Neuronal stem cell (in vitro differentiated cells): Measurements from ENCODE around the gene CYB561D1.
A peak's percentile ranks its signal among the peaks of the same experiment; 100 is the strongest.

Experiments
- DNase-seq: peaks from one replicate; pipeline ENCODE4 v3.0.0-alpha.2; 2013; ENCODE audit warnings: low spot score
- H2AFZ ChIP-seq: one replicate; pipeline ENCODE4 v1.6.1; 2013; ENCODE audit warnings: mild to moderate bottlenecking, low read length, inconsistent platforms
- H2AK5ac ChIP-seq: 2 replicates; pipeline ENCODE4 v1.6.1; 2013; ENCODE audit warnings: low read depth, mild to moderate bottlenecking, inconsistent platforms, low read length, moderate library complexity, mixed read lengths
- H2BK120ac ChIP-seq: 2 replicates; pipeline ENCODE4 v1.6.1; 2013; ENCODE audit warnings: low read depth, mild to moderate bottlenecking, inconsistent platforms, low read length, moderate library complexity, mixed read lengths
- H2BK12ac ChIP-seq: one replicate; pipeline ENCODE4 v1.6.1; 2013; ENCODE audit warnings: low read length, inconsistent platforms
- H2BK15ac ChIP-seq: 2 replicates; pipeline ENCODE4 v1.6.1; 2013; ENCODE audit warnings: mild to moderate bottlenecking, low read length, inconsistent platforms, mixed read lengths
- H2BK5ac ChIP-seq: one replicate; pipeline ENCODE4 v1.6.1; 2013; ENCODE audit warnings: inconsistent platforms, mild to moderate bottlenecking, low read length, moderate library complexity
- H3K14ac ChIP-seq: one replicate; pipeline ENCODE4 v1.6.1; 2013; ENCODE audit warnings: low read length, inconsistent platforms
- H3K18ac ChIP-seq: 2 replicates; pipeline ENCODE4 v1.6.1; 2013; ENCODE audit warnings: low read length, inconsistent platforms
- H3K23ac ChIP-seq: 2 replicates; pipeline ENCODE4 v1.6.1; 2013; ENCODE audit warnings: low read depth, mild to moderate bottlenecking, mixed read lengths, low read length, inconsistent platforms; ENCODE audit not compliant: poor library complexity
- H3K27ac ChIP-seq: replicated peaks from 3 replicates; pipeline ENCODE4 v1.5.1; 2013; ENCODE audit warnings: low read length, inconsistent platforms
- H3K27me3 ChIP-seq, 3 experiments: 2 replicates each; pipeline ENCODE4 v1.6.1; 2013; ENCODE audit warnings: low read length in 3 of 3, mild to moderate bottlenecking in 2 of 3, inconsistent platforms in 1 of 3, low read depth in 1 of 3, mixed read lengths in 1 of 3, moderate library complexity in 1 of 3; ENCODE audit not compliant: control insufficient read depth in 3 of 3, insufficient read depth in 3 of 3
- H3K36me3 ChIP-seq, 2 donors: replicated peaks in 1 of 2; 2 replicates each; pipeline ENCODE4 v1.6.1; 2013; ENCODE audit warnings: low read length in 2 of 2; ENCODE audit not compliant: control insufficient read depth in 2 of 2, insufficient read depth in 2 of 2
- H3K4ac ChIP-seq: 2 replicates; pipeline ENCODE4 v1.6.1; 2013; ENCODE audit warnings: inconsistent platforms, mild to moderate bottlenecking, low read length, moderate library complexity
- H3K4me1 ChIP-seq, 2 donors: 1 replicate in 1 of 2; 2 replicates in 1 of 2; pipeline ENCODE4 v1.6.1; 2013; ENCODE audit warnings: low read length in 2 of 2, low read depth in 1 of 2; ENCODE audit not compliant: control insufficient read depth in 2 of 2, insufficient read depth in 1 of 2
- H3K4me2 ChIP-seq: one replicate; pipeline ENCODE4 v1.6.1; 2013; ENCODE audit warnings: mild to moderate bottlenecking, low read length, inconsistent platforms; ENCODE audit not compliant: insufficient read depth, poor library complexity, severe bottlenecking
- H3K4me3 ChIP-seq, 2 donors: 2 replicates each; pipeline ENCODE4 v1.5.1; 2013; ENCODE audit warnings: low read length in 2 of 2, mild to moderate bottlenecking in 2 of 2, inconsistent platforms in 1 of 2, moderate library complexity in 1 of 2
- H3K79me1 ChIP-seq: one replicate; pipeline ENCODE4 v1.6.1; 2013; ENCODE audit warnings: low read depth, mild to moderate bottlenecking, inconsistent platforms, low read length, moderate library complexity
- H3K9ac ChIP-seq: one replicate; pipeline ENCODE4 v1.6.1; 2013; ENCODE audit warnings: mild to moderate bottlenecking, low read depth, low read length, inconsistent platforms; ENCODE audit not compliant: poor library complexity
- H3K9me3 ChIP-seq, 2 donors: replicated peaks in 1 of 2; 2 replicates each; pipeline versions ENCODE3 to v1.6.1; 2013; ENCODE audit warnings: low read length in 2 of 2, mild to moderate bottlenecking in 2 of 2, inconsistent platforms in 1 of 2, low read depth in 1 of 2, mixed read lengths in 1 of 2, moderate library complexity in 1 of 2; ENCODE audit not compliant: control insufficient read depth in 2 of 2, insufficient read depth in 1 of 2
- H4K8ac ChIP-seq: one replicate; pipeline ENCODE4 v1.6.1; 2013; ENCODE audit warnings: low read depth, mild to moderate bottlenecking, inconsistent platforms, low read length, moderate library complexity
- H4K91ac ChIP-seq: one replicate; pipeline ENCODE4 v1.6.1; 2013; ENCODE audit warnings: low read length, low read depth, mild to moderate bottlenecking, inconsistent platforms; ENCODE audit not compliant: poor library complexity
- WGBS, 2 donors: extraction: QIAGEN DNeasy Blood & Tissue Kit; methylation state at CpG; one replicate each; pipeline ENCODE4 v1.1.7; 2013; ENCODE audit warnings: missing lambda C conversion rate in 2 of 2, mixed read lengths in 1 of 2; ENCODE audit not compliant: insufficient read length in 2 of 2, insufficient replicate concordance in 1 of 2; ENCODE audit errors: extremely low coverage in 2 of 2; 5-methylcytosine and 5-hydroxymethylcytosine counted together

The CYB561D1 gene

GRCh38 chr1:109475261-109475660 is 18.6 kb upstream of the CYB561D1 start:
- Histone ChIP-seq H3K9ac (no peak overlapping the region), H2AK5ac (no peak overlapping the region), H2BK15ac (no peak overlapping the region), H3K14ac (no peak overlapping the region), H2BK5ac (no peak overlapping the region), H3K27ac (no peak overlapping the region), H3K4ac (no peak overlapping the region), H3K79me1 (no peaks in the 10 kb centered on the region), H2AFZ (no peak overlapping the region), H3K36me3 (no peaks in the 10 kb centered on the region), H3K4me1 (no peaks in the 10 kb centered on the region), H3K18ac (no peak overlapping the region), H3K4me2 (no peak overlapping the region), H3K9me3 (no peaks in the 10 kb centered on the region), H4K8ac (no peak overlapping the region), H2BK120ac (no peak overlapping the region), H3K23ac (no peak overlapping the region), H3K27me3 (peaks cover 0 to 90% (median 15%) of the 10 kb centered on the region in 3 experiments), H4K91ac (no peak overlapping the region), H2BK12ac (no peak overlapping the region), H3K4me3 (no peak overlapping the region)
- no peak for DNase-seq
- WGBS, 2 donors = no CpG with 5 or more reads among the region's 9 CpGs

- Histone ChIP-seq H3K4ac (no peak overlapping the region), H3K36me3 (no peaks in the 10 kb centered on the region), H2BK5ac (no peak overlapping the region), H2BK15ac (no peak overlapping the region), H3K9me3 (no peaks in the 10 kb centered on the region), H2BK12ac (no peak overlapping the region), H3K27ac (no peak overlapping the region), H3K27me3 (peaks cover 0 to 88% (median 11%) of the 10 kb centered on the region in 3 experiments), H2AK5ac (no peak overlapping the region), H3K79me1 (no peaks in the 10 kb centered on the region), H4K91ac (no peak overlapping the region), H3K9ac (no peak overlapping the region), H2BK120ac (no peak overlapping the region), H3K18ac (no peak overlapping the region), H3K4me1 (no peaks in the 10 kb centered on the region), H4K8ac (no peak overlapping the region), H3K4me2 (no peak overlapping the region), H3K23ac (no peak overlapping the region), H3K14ac (no peak overlapping the region), H2AFZ (no peak overlapping the region), H3K4me3 (no peak overlapping the region)
- no peak for DNase-seq
- no CpG with 5 or more reads among the region's 8 CpGs for WGBS, 2 donors
Measured at GRCh38 chr1:109476825-109477224, 17.1 kb upstream of the CYB561D1 start.

- Histone ChIP-seq H3K9ac (no peak overlapping the region), H4K8ac (peak overlapping the region; percentile 19), H3K27me3 (peaks cover 0 to 90% (median 15%) of the 10 kb centered on the region in 3 experiments)
Measured at GRCh38 chr1:109477821-109478220, 16.1 kb upstream of the CYB561D1 start.

GRCh38 chr1:109478806-109479205 is 15.1 kb upstream of the CYB561D1 start:
- DNase-seq = no peak
- no peak overlapping the region for H3K23ac ChIP-seq

More at GRCh38 chr1:109477821-109478220, 16.1 kb upstream of the CYB561D1 start:
- H2BK5ac ChIP-seq = no peak overlapping the region
- WGBS, 2 donors = no CpG with 5 or more reads among the region's 6 CpGs
- no peak overlapping the region for H2BK120ac ChIP-seq
- H2AFZ ChIP-seq = no peak overlapping the region
- H3K4me2 ChIP-seq = no peak overlapping the region
- H3K9me3 ChIP-seq = no peaks in the 10 kb centered on the region
- H3K4me3 ChIP-seq = no peak overlapping the region
- no peaks in the 10 kb centered on the region for H3K36me3 ChIP-seq
- peak overlapping the region; percentile 42 for H3K14ac ChIP-seq
- H2AK5ac ChIP-seq = peak overlapping the region; percentile 33
- no peak overlapping the region for H4K91ac ChIP-seq
- no peak overlapping the region for H2BK12ac ChIP-seq
- H3K23ac ChIP-seq = peak overlapping the region; percentile 34
- peaks cover under 1% of the 10 kb centered on the region in 2 donors for H3K4me1 ChIP-seq
- peak overlapping the region; percentile 68 for H3K18ac ChIP-seq
- H3K27ac ChIP-seq = no peak overlapping the region
- H3K79me1 ChIP-seq = no peaks in the 10 kb centered on the region
- H3K4ac ChIP-seq = no peak overlapping the region
- H2BK15ac ChIP-seq = no peak overlapping the region
- DNase-seq = no peak

More at GRCh38 chr1:109478806-109479205, 15.1 kb upstream of the CYB561D1 start:
- Histone ChIP-seq H3K4me3 (peak overlapping the region in 1 of 2 donors; percentile 38), H3K14ac (no peak overlapping the region), H2AK5ac (no peak overlapping the region), H3K27me3 (peaks cover 0 to 81% (median 17%) of the 10 kb centered on the region in 3 experiments), H3K27ac (no peak overlapping the region), H3K4ac (no peak overlapping the region), H3K79me1 (no peaks in the 10 kb centered on the region), H3K9me3 (no peaks in the 10 kb centered on the region), H3K18ac (no peak overlapping the region), H2BK5ac (no peak overlapping the region), H3K36me3 (no peaks in the 10 kb centered on the region), H2BK12ac (no peak overlapping the region), H2BK120ac (no peak overlapping the region), H4K91ac (no peak overlapping the region), H2AFZ (no peak overlapping the region), H2BK15ac (no peak overlapping the region), H3K4me2 (no peak overlapping the region), H4K8ac (no peak overlapping the region), H3K9ac (no peak overlapping the region), H3K4me1 (peaks cover 4 to 5% of the 10 kb centered on the region in 2 donors)
- WGBS, 2 donors = no CpG with 5 or more reads among the region's 7 CpGs
